GM12892 (cell line): ENCODE results near the gene ALKBH3.

Experiments used
- POLR2A ChIP-seq: IDR thresholded peaks from 2 replicates; pipeline ENCODE4 v1.6.1; 2011; ENCODE audit warnings: low read depth, low read length, control low read depth
- POLR2AphosphoS5 ChIP-seq: IDR thresholded peaks from 2 replicates; pipeline ENCODE4 v1.6.1; 2011; ENCODE audit warnings: low read depth, low read length, control low read depth
- TAF1 ChIP-seq: IDR thresholded peaks from 2 replicates; pipeline ENCODE4 v1.6.1; 2011; ENCODE audit warnings: low read depth, mild to moderate bottlenecking, control low read depth, low read length, borderline replicate concordance

- TF ChIP-seq POLR2AphosphoS5 (no peak), POLR2A (no peak), TAF1 (no peak)
Observed at GRCh38 chr11:43937434-43938411, 57.1 kb downstream of the ALKBH3 start.
